A673 (cell line): ENCODE results near the gene PARP15. TPM values are rescaled to one million over a fixed set of nuclear protein-coding genes. Genes with fewer than 3 reads are reported as not detected.

Experiments
- BruUV-seq: library from RNA; stranded (reverse); fragments of 400-500 nt; replicated peaks from 2 replicates; lab custom pipeline; 2021; lab: Mats Ljungman, UMichigan
- CTCF ChIA-PET: fragments of 300-600 bp; sonication (Branson Sonifier 250); formaldehyde crosslinking; loops from one replicate; lab custom pipeline; 2022; ENCODE audit warnings: antibody characterized with exemption; lab: Charles Lee
- POLR2A ChIA-PET: fragments of 300-600 bp; sonication (Branson Sonifier 250); formaldehyde crosslinking; loops from one replicate; lab custom pipeline; 2022; ENCODE audit warnings: antibody characterized with exemption; ENCODE audit not compliant: low non-redundant PET; lab: Charles Lee
- DNase-seq: peaks from one replicate; pipeline ENCODE4 v3.0.0-alpha.2; 2015; ENCODE audit warnings: low spot score
- H3K27ac ChIP-seq: fragments of 200-600 bp; sonication (generic); 2 replicates; pipeline ENCODE4 v1.5.1; 2016; ENCODE audit warnings: mixed run types, low read depth, mild to moderate bottlenecking, mixed read lengths, antibody characterized with exemption, low read length; ENCODE audit not compliant: poor library complexity, severe bottlenecking
- H3K27me3 ChIP-seq: fragments of 200-600 bp; sonication (generic); replicated peaks from 2 replicates; pipeline ENCODE4 v1.6.1; 2017; ENCODE audit warnings: mixed run types, low read depth, mild to moderate bottlenecking, mixed read lengths, antibody characterized with exemption, low read length; ENCODE audit not compliant: insufficient read depth, poor library complexity
- H3K36me3 ChIP-seq: fragments of 200-600 bp; sonication (generic); 2 replicates; pipeline ENCODE4 v1.6.1; 2016; ENCODE audit warnings: mixed run types, mild to moderate bottlenecking, mixed read lengths, antibody characterized with exemption, low read length; ENCODE audit not compliant: insufficient read depth, poor library complexity, severe bottlenecking
- H3K4me1 ChIP-seq: fragments of 200-600 bp; sonication (generic); 2 replicates; pipeline ENCODE4 v1.6.1; 2017; ENCODE audit warnings: mixed run types, mild to moderate bottlenecking, mixed read lengths, antibody characterized with exemption, low read length; ENCODE audit not compliant: insufficient read depth, poor library complexity, severe bottlenecking
- H3K4me3 ChIP-seq: fragments of 200-600 bp; sonication (generic); 2 replicates; pipeline ENCODE4 v1.5.1; 2016; ENCODE audit warnings: low read depth, mixed run types, mild to moderate bottlenecking, mixed read lengths, low read length; ENCODE audit not compliant: poor library complexity, severe bottlenecking
- H3K9me3 ChIP-seq: fragments of 200-600 bp; sonication (generic); 2 replicates; pipeline ENCODE4 v1.6.1; 2016; ENCODE audit warnings: mixed run types, low read depth, mild to moderate bottlenecking, mixed read lengths, antibody characterized with exemption, low read length; ENCODE audit not compliant: poor library complexity, severe bottlenecking
- CTCF ChIP-seq: fragments of 300-800, 200-600 bp; sonication (generic); conservative IDR thresholded peaks from 2 replicates; pipeline ENCODE4 v1.5.1; 2017; ENCODE audit warnings: low read depth, mild to moderate bottlenecking, antibody characterized with exemption, low read length, moderate library complexity, mixed read lengths
- EZH2 ChIP-seq: fragments of 200-600 bp; sonication (generic); IDR thresholded peaks from 2 replicates; pipeline ENCODE4 v1.6.1; 2017; ENCODE audit warnings: borderline replicate concordance, low read depth, mild to moderate bottlenecking, mixed read lengths, antibody characterized with exemption, low read length; ENCODE audit not compliant: poor library complexity, severe bottlenecking
- intact Hi-C: fragments of 100-400 bp; cut with micrococcal nuclease; formaldehyde crosslinking; loops from one replicate; pipeline ENCODE4 v1.10.0; 2022; ENCODE audit not compliant: unreplicated experiment
- total RNA-seq: library from RNA; stranded (reverse); gene quantifications from 2 replicates; pipeline ENCODE4 v1.2.3, GENCODE V29; 2021

Gene PARP15
- total RNA-seq, 1 experiment from 2014 or later = not detected

- Histone ChIP-seq H3K36me3 (no peaks in the 10 kb centered on the region), H3K4me1 (no peaks in the 10 kb centered on the region), H3K4me3 (no peak overlapping the region), H3K27me3 (no peaks in the 10 kb centered on the region), H3K9me3 (no peaks in the 10 kb centered on the region), H3K27ac (no peak overlapping the region)
- ChIA-PET POLR2A (interaction anchor here (0.6 kb wide), 1 partner anchor 933 kb away, joined by 3 read pairs; no protein-coding TSS in a partner anchor), CTCF (no interaction called here)
- TF ChIP-seq CTCF (no peak), EZH2 (no peak)
- no TSS peak for BruUV-seq
- no peak for DNase-seq
- intact Hi-C loops = no loop called here
These were observed 43.5 kb upstream of the PARP15 start for GRCh38 chr3:122533931-122534334.

DNA sequence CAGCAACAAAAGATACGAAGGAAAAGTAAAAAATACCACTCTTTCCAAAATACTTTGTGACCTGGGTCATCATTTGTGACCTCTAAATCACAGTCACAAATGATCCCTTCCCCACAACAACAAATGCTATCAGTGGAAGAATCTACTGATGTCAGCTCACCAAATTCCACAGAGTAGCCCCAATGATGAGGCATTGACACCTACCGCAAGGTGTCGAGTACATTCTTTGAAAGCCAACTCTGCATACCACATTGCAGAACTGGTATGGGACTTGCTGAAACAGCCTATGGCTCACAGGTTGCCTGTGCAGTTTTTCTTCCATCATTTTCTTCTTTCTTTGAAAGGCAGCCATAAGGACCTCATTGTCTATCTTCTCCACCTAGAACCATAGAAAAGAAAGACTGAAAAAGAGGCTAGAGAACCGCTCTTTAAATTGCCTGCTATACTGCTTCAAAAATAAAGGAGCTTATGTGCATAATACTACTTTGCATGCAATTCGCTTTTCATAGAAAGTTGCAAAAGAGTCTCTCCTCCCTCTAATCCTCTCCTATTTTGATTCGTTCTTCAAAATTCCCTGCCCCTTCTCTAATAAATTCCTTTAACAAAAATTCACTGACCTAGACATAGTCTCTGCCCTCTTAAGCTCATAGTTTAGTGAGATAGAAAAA is 41.4 kb upstream of the PARP15 start:
- ChIA-PET POLR2A (no interaction called here), CTCF (no interaction called here)
- intact Hi-C loops = no loop called here
- no peaks in the 10 kb centered on the region for H3K36me3 ChIP-seq
- no peaks in the 10 kb centered on the region for H3K9me3 ChIP-seq
- no peak overlapping the region for H3K27ac ChIP-seq
- no peaks in the 10 kb centered on the region for H3K27me3 ChIP-seq
- DNase-seq = no peak
- no peak overlapping the region for H3K4me3 ChIP-seq
- TF ChIP-seq CTCF = no peak
- no TSS peak for BruUV-seq
- H3K4me1 ChIP-seq = no peaks in the 10 kb centered on the region

- Histone ChIP-seq H3K4me3 (no peak overlapping the region), H3K36me3 (no peaks in the 10 kb centered on the region), H3K27ac (no peak overlapping the region), H3K4me1 (no peaks in the 10 kb centered on the region), H3K27me3 (no peaks in the 10 kb centered on the region), H3K9me3 (no peaks in the 10 kb centered on the region)
- DNase-seq = no peak
- ChIA-PET POLR2A (no interaction called here), CTCF (no interaction called here)
- TF ChIP-seq CTCF (no peak), EZH2 (no peak)
- intact Hi-C loops = no loop called here
- BruUV-seq = no TSS peak
These were observed 40.8 kb upstream of the PARP15 start for GRCh38 chr3:122536632-122537001.
